ENCODE data around the gene CYP46A1.

DNA sequence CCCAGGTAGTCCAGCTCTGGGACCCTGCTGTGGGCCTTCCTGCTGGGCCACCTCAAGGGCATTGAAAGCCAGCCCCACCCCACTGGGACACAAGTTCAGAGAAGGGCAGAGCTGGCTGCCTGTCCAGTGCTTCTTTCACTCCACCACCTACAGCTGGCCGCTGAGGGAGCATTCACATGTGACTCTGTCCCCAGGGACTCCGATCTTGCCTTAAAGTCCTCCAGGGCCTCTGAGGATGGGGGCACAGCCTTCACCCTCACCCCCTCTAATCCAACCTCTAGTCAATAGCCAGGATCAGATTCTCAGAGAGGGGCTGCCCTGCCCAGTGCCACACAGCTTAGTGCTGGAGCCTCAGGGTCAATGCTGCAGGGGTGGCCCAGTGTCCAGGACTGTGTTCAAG is 5.0 kb upstream of the CYP46A1 start:
- no peak for TF ChIP-seq GATA3 (IDR thresholded peaks at IDR 0.05; ENCODE audit: low read depth, low read length)
- no peak for TF ChIP-seq GATA2 (IDR thresholded peaks at IDR 0.05; ENCODE audit: low read depth, low read length)
